ENCODE results near the gene PRXL2C. TPM values are rescaled to one million over a fixed set of nuclear protein-coding genes. Genes with fewer than 3 reads are reported as not detected.

PRXL2C gene
- polyA plus RNA-seq, 1 of the 3 experiments (the other 2 are of a cell fraction) = 8.4 TPM

DNA sequence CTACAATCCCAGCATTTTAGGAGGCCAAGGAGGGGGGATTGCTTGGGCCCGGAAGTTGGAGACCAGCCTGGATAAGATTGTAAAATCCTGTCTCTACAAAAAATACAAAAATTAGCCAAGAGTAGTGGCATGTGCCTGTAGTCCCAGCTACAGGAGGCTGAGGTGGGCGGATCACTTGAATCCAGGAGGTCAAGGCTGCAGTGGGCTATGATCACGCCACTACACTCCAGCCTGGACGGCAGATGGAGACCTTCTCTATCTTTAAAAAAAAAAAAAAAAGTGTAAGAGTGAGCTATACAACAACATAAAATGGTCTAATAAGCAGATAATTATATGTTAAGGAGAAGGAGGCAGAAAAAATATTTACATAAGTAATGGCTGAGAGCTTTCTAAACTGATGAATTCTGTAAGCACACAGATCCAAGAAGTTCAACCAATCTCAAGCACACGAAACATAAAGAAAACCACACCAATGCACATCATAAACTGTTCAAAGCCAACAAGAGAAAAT, 58.5 kb downstream of the PRXL2C start:
- no peak for TF ChIP-seq FOXM1 (IDR thresholded peaks at IDR 0.05; ENCODE audit: low read depth)
- TF ChIP-seq FOSL2 (IDR thresholded peaks at IDR 0.05; ENCODE audit: borderline replicate concordance, low read depth) = no peak
- H2AFZ ChIP-seq (ENCODE audit: low read depth) = no peak overlapping the region
- H3K4me2 ChIP-seq = no peak overlapping the region
- no peaks in the 10 kb centered on the region for H3K9me3 ChIP-seq
- no peaks in the 10 kb centered on the region for H3K36me3 ChIP-seq (replicated peaks in 1 of 2; ENCODE audit: control insufficient read depth in 1 of 2, insufficient read depth in 2 of 2, low read length in 1 of 2)
- no peak overlapping the region for H3K9ac ChIP-seq
- H3K4me3 ChIP-seq (ENCODE audit: low read depth in 2 of 2, low read length in 1 of 2) = no peak overlapping the region
- H3K9me2 ChIP-seq = no peaks in the 10 kb centered on the region
- no peak overlapping the region for H3K27ac ChIP-seq (ENCODE audit: low read depth in 2 of 2, low read length in 1 of 2)
- no peak for DNase-seq
- CTCF ChIA-PET = interaction anchor here (1.2 kb wide), 1 partner anchor 16 kb away, joined by 6 read pairs; no protein-coding TSS in a partner anchor
- POLR2A ChIA-PET = no interaction called here
- H3F3A ChIP-seq (replicated peaks; ENCODE audit: insufficient read depth) = no peaks in the 10 kb centered on the region
- no peaks in the 10 kb centered on the region for H3K27me3 ChIP-seq (ENCODE audit: insufficient read depth)
- H4K20me1 ChIP-seq (ENCODE audit: insufficient read depth) = peaks cover 5% of the 10 kb centered on the region; the same call in 1 of the 2 replicates
- H3K79me2 ChIP-seq (ENCODE audit: insufficient read depth) = peaks cover 58% of the 10 kb centered on the region
- no peaks in the 10 kb centered on the region for H3K4me1 ChIP-seq (ENCODE audit: control insufficient read depth in 1 of 2, insufficient read depth in 2 of 2, low read depth in 1 of 2, low read length in 1 of 2)
- WGBS (ENCODE audit: low lambda C conversion rate) = 93% methylated on average over 5 of the region's 5 CpGs

Other genes starting within 250 kb of the PRXL2C start
- gene ZNF367, start 236.9 kb downstream of the PRXL2C start, polyA plus RNA-seq (2012; rRNA removed) = 1.5 TPM in 2 replicates
- 18.4 and 19.0 TPM in 2 replicates for gene HABP4, start 205.1 kb downstream of the PRXL2C start, polyA plus RNA-seq (2012; rRNA removed)
- 10.1 and 10.5 TPM in 2 replicates for gene CDC14B, start 35.5 kb downstream of the PRXL2C start, polyA plus RNA-seq (2012; rRNA removed)
- 2.4 and 4.8 TPM in 2 replicates for gene ZNF510, start 122.8 kb upstream of the PRXL2C start, polyA plus RNA-seq (2012; rRNA removed)
- 1.3 TPM in 2 replicates for gene ZNF782, start 199.2 kb upstream of the PRXL2C start, polyA plus RNA-seq (2012; rRNA removed)